HCT116 (cell line): ENCODE results near the gene ZNF317. TPM values are rescaled to one million over a fixed set of nuclear protein-coding genes. Genes with fewer than 3 reads are reported as not detected.

Source experiments
- ATAC-seq: fragments of 200-7000 bp; cut with Tn5 transposase; 2 replicates; pipeline ENCODE4 v1.9.1; 2020; ENCODE audit warnings: mild to moderate bottlenecking, moderate library complexity
- BruUV-seq: library from RNA; stranded (reverse); fragments of 400-500 nt; replicated peaks from 2 replicates; lab custom pipeline; 2021; lab: Mats Ljungman, UMichigan
- CTCF ChIA-PET: fragments of 300-600 bp; sonication (Branson Sonifier 250); formaldehyde crosslinking; loops from one replicate; lab custom pipeline; 2021; ENCODE audit warnings: antibody characterized with exemption; lab: Charles Lee
- POLR2A ChIA-PET: fragments of 300-600, 350-600 bp; sonication (Branson Sonifier 250); formaldehyde crosslinking; loops from one replicate; lab custom pipeline; 2021; ENCODE audit warnings: antibody characterized with exemption; lab: Charles Lee
- RAD21 ChIA-PET, 2 experiments: fragments of 300-600 bp; sonication (Branson Sonifier 250); formaldehyde crosslinking; loops; one replicate each; lab custom pipeline; 2023; ENCODE audit warnings: low total read pairs in 2 of 2; ENCODE audit not compliant: uncharacterized antibody in 2 of 2, unreplicated experiment in 2 of 2, low non-redundant PET in 1 of 2; lab: Charles Lee
- DNase-seq: peaks from one replicate; pipeline ENCODE4 v3.0.0-alpha.2; 2010; ENCODE audit warnings: low read depth, low spot score
- H2AFZ ChIP-seq: fragments of 200-600 bp; shearing (Covaris generic), sonication (generic); 2 replicates; pipeline ENCODE4 v1.6.1; 2017; ENCODE audit warnings: low read depth, mixed run types, mixed read lengths, antibody characterized with exemption, low read length; ENCODE audit not compliant: poor library complexity, severe bottlenecking
- H3K27ac ChIP-seq: 2 replicates; pipeline ENCODE4 v1.5.1; 2012; ENCODE audit warnings: low read depth, low read length
- H3K27me3 ChIP-seq: fragments of 200-600 bp; sonication (generic); 2 replicates; pipeline ENCODE4 v1.6.1; 2016; ENCODE audit warnings: mixed run types, low read length, mixed read lengths; ENCODE audit not compliant: insufficient read depth
- H3K36me3 ChIP-seq, 2 experiments: fragments of 200-500 bp in 1 of 2; fragments of 200-600 bp in 1 of 2; sonication (Bioruptor generic) in 1 of 2; sonication (generic) in 1 of 2; 2 replicates each; pipeline versions ENCODE4 v1.5.1 to v1.6.1; 2014 to 2016; ENCODE audit warnings: low read length in 2 of 2, inconsistent platforms in 1 of 2, mixed read lengths in 1 of 2, mixed run types in 1 of 2; ENCODE audit not compliant: insufficient read depth in 2 of 2, control insufficient read depth in 1 of 2
- H3K4me1 ChIP-seq, 2 experiments: fragments of 200-600 bp in 1 of 2; sonication (generic) in 1 of 2; 2 replicates each; pipeline versions ENCODE4 v1.5.1 to v1.6.1; 2012 to 2017; ENCODE audit warnings: low read length in 2 of 2, inconsistent platforms in 1 of 2, mild to moderate bottlenecking in 1 of 2, mixed read lengths in 1 of 2, mixed run types in 1 of 2, moderate library complexity in 1 of 2; ENCODE audit not compliant: insufficient read depth in 2 of 2, control insufficient read depth in 1 of 2
- H3K4me2 ChIP-seq: fragments of 200-600 bp; sonication (generic); 2 replicates; pipeline ENCODE4 v1.6.1; 2017; ENCODE audit warnings: mixed run types, low read length, mixed read lengths
- H3K4me3 ChIP-seq, 2 experiments: fragments of 200-600 bp in 1 of 2; sonication (generic) in 1 of 2; replicated peaks in 1 of 2; 2 replicates each; pipeline ENCODE4 v1.5.1; 2011 to 2016; ENCODE audit warnings: low read length in 2 of 2, control low read depth in 1 of 2, low read depth in 1 of 2, mild to moderate bottlenecking in 1 of 2, mixed read lengths in 1 of 2, mixed run types in 1 of 2
- H3K79me2 ChIP-seq: fragments of 200-600 bp; sonication (generic); 2 replicates; pipeline ENCODE4 v1.6.1; 2017; ENCODE audit warnings: mild to moderate bottlenecking, mixed run types, low read length, moderate library complexity, mixed read lengths; ENCODE audit not compliant: insufficient read depth
- H3K9ac ChIP-seq: fragments of 200-600 bp; sonication (generic); 2 replicates; pipeline ENCODE4 v1.6.1; 2016; ENCODE audit warnings: low read length, mixed read lengths
- H3K9me2 ChIP-seq: fragments of 200-600 bp; sonication (generic), shearing (Covaris generic); 2 replicates; pipeline ENCODE4 v1.6.1; 2017; ENCODE audit warnings: mixed run types, mild to moderate bottlenecking, moderate library complexity; ENCODE audit not compliant: insufficient read depth
- H3K9me3 ChIP-seq, 2 experiments: fragments of 200-500 bp in 1 of 2; fragments of 200-600 bp in 1 of 2; sonication (Bioruptor generic) in 1 of 2; sonication (generic) in 1 of 2; 2 replicates each; pipeline ENCODE4 v1.6.1; 2014 to 2017; ENCODE audit warnings: low read length in 2 of 2, mixed read lengths in 2 of 2, inconsistent platforms in 1 of 2, low read depth in 1 of 2, mild to moderate bottlenecking in 1 of 2, mixed run types in 1 of 2, moderate library complexity in 1 of 2; ENCODE audit not compliant: control insufficient read depth in 1 of 2, insufficient read depth in 1 of 2
- H4K20me1 ChIP-seq: fragments of 200-600 bp; sonication (generic), shearing (Covaris generic); 2 replicates; pipeline ENCODE4 v1.6.1; 2017; ENCODE audit warnings: mixed run types, mild to moderate bottlenecking, moderate library complexity; ENCODE audit not compliant: insufficient read depth
- CBX3 ChIP-seq: IDR thresholded peaks from 2 replicates; pipeline ENCODE4 v1.6.1; 2012; ENCODE audit warnings: low read depth
- CEBPB ChIP-seq: IDR thresholded peaks from 2 replicates; pipeline ENCODE4 v1.6.1; 2012; ENCODE audit warnings: low read depth
- ELF1 ChIP-seq: IDR thresholded peaks from 2 replicates; pipeline ENCODE4 v1.6.1; 2012; ENCODE audit warnings: low read depth, borderline replicate concordance
- EZH2 ChIP-seq: fragments of 200-600 bp; sonication (generic); IDR thresholded peaks from 2 replicates; pipeline ENCODE4 v1.6.1; 2017; ENCODE audit warnings: antibody characterized with exemption, mixed run types
- JUND ChIP-seq: IDR thresholded peaks from 2 replicates; pipeline ENCODE4 v1.6.1; 2012
- SP1 ChIP-seq: IDR thresholded peaks from 2 replicates; pipeline ENCODE4 v1.6.1; 2012; ENCODE audit warnings: low read depth
- SRF ChIP-seq: IDR thresholded peaks from 2 replicates; pipeline ENCODE4 v1.6.1; 2012; ENCODE audit warnings: low read depth
- YY1 ChIP-seq: IDR thresholded peaks from 2 replicates; pipeline ENCODE4 v1.6.1; 2011; ENCODE audit warnings: low read length, low read depth, moderate library complexity, mild to moderate bottlenecking; ENCODE audit not compliant: insufficient replicate concordance; ENCODE audit errors: extremely low read depth
- ZFX ChIP-seq: fragments of 450-650 bp; IDR thresholded peaks from 2 replicates; pipeline ENCODE4 v1.6.1; 2017
- intact Hi-C: fragments of 100-400 bp; cut with micrococcal nuclease; formaldehyde crosslinking; loops from 2 replicates; pipeline ENCODE4 v1.10.0; 2022
- total RNA-seq: library from RNA; stranded (reverse); gene quantifications from one replicate; pipeline ENCODE4 v1.2.1, GENCODE V29; 2021; ENCODE audit not compliant: unreplicated experiment
- TF ChIP-seq, protein P1 (sequence below), 3 experiments: fragments of 200-600 bp in 1 of 3; sonication (generic) in 1 of 3; IDR thresholded peaks in 2 of 3; conservative IDR thresholded peaks in 1 of 3; 2 replicates each; pipeline ENCODE4 v1.5.1; 2012 to 2017; ENCODE audit warnings: low read depth in 2 of 3, low read length in 2 of 3, antibody characterized with exemption in 1 of 3, borderline replicate concordance in 1 of 3, control low read depth in 1 of 3, mild to moderate bottlenecking in 1 of 3, mixed read lengths in 1 of 3, mixed run types in 1 of 3, moderate library complexity in 1 of 3; ENCODE audit not compliant: insufficient read depth in 1 of 3
- TF ChIP-seq, protein P2 (sequence below): IDR thresholded peaks from 2 replicates; pipeline ENCODE4 v1.6.1; 2012

Gene ZNF317
- total RNA-seq, 1 experiment from 2014 or later, result 39.8 TPM

DNA sequence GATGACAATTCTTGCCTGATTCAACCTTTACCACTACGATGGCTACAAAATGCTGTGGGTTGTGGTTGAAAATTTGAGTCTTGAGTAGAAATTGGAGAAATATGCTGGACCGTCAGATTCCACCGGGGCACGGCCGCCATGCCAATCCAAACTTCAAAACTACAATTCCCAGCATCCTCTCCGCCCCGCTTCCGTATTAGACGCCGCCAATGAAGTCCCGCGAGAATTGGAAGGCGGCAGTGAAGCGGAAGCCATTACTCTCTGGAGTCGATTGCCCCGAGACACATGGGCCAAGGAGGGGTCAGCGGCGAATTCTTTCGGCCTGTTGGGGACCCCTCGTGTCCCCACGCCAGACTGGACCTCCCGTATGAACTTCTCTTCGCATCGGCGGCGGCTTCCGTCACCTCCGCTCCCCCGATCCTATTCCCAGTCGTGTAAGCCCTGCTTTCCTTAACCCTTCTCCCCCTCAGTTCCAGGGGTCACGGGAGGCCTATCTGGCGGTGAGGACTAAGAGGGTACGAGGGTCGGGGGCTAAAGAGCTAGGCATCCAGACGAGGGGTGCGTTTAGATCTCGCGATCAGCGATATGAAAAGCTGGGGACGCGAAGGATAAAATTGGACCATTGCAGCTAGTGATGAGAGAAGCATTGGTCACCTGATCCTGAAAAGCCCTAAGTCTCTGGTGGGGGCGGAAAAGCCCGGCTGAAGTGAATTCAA, at the start of gene ZNF317 (continued):
- TF ChIP-seq, protein P1, sequence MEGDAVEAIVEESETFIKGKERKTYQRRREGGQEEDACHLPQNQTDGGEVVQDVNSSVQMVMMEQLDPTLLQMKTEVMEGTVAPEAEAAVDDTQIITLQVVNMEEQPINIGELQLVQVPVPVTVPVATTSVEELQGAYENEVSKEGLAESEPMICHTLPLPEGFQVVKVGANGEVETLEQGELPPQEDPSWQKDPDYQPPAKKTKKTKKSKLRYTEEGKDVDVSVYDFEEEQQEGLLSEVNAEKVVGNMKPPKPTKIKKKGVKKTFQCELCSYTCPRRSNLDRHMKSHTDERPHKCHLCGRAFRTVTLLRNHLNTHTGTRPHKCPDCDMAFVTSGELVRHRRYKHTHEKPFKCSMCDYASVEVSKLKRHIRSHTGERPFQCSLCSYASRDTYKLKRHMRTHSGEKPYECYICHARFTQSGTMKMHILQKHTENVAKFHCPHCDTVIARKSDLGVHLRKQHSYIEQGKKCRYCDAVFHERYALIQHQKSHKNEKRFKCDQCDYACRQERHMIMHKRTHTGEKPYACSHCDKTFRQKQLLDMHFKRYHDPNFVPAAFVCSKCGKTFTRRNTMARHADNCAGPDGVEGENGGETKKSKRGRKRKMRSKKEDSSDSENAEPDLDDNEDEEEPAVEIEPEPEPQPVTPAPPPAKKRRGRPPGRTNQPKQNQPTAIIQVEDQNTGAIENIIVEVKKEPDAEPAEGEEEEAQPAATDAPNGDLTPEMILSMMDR (IDR thresholded peaks at IDR 0.05 in 2 of 3, conservative IDR thresholded peaks at IDR 0.05 in 1 of 3; ENCODE audit: borderline replicate concordance in 1 of 3, insufficient read depth in 1 of 3, low read depth in 2 of 3, low read length in 2 of 3), result no peak
- TF ChIP-seq EZH2 (no peak), ELF1 (peak; percentile 100), SRF (no peak; the same call in 1 of the 2 replicates), JUND (no peak), CEBPB (no peak)

DNA sequence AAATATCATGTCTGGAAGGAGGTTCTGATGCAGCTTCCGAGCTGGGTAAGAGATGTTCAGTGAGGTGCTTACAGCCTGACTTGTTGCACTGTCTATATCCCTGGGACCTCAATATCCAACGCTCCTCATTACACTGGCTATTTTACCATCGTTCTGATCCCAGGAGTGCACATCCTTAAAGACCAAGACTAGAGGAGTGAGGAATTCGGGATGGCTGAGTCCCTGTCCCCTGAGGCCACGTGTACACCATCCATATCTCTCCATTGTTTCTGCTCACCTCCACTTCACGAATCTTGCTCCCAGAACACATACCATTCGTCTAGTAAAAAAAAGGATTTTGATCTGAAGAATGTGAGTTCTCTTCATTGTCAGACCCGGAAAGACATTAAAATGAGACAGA, 32.8 kb upstream of the ZNF317 start, which contains the start of gene OR7G2:
Gene OR7G2, minus strand, starts transcription at position 101 of the 400 bp plus-strand sequence. CDS start 4,232 bp downstream, outside the sequence.
- CTCF ChIA-PET, result no interaction called here
- H3K4me3 ChIP-seq, result no peak within 1 kb of the TSS

More for the DNA sequence above, 32.8 kb upstream of the ZNF317 start, which contains the start of gene OR7G2:
- Histone ChIP-seq H3K9me3 (no peaks in the 10 kb centered on the region), H3K9ac (no peak within 1 kb of the TSS)
- no peak for TF ChIP-seq CBX3
- no peak for TF ChIP-seq JUND
- no peak for TF ChIP-seq SP1
- TF ChIP-seq CEBPB, result no peak
- no peak for TF ChIP-seq YY1
- no peak for TF ChIP-seq ZFX
- TF ChIP-seq, protein P2, sequence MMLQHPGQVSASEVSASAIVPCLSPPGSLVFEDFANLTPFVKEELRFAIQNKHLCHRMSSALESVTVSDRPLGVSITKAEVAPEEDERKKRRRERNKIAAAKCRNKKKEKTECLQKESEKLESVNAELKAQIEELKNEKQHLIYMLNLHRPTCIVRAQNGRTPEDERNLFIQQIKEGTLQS, result no peak
- TF ChIP-seq, all 23 proteins: peak for 0
- Histone ChIP-seq H3K27me3 (no peaks in the 10 kb centered on the region), H3K4me1 (no peaks in the 10 kb centered on the region), H3K79me2 (no peaks in the 10 kb centered on the region), H2AFZ (no peak within 1 kb of the TSS), H4K20me1 (no peaks in the 10 kb centered on the region), H3K4me2 (no peak within 1 kb of the TSS), H3K9me2 (no peaks in the 10 kb centered on the region), H3K36me3 (no peaks in the 10 kb centered on the region), H3K27ac (no peak within 1 kb of the TSS)
- RAD21 ChIA-PET, result no interaction called here
- no TSS peak for BruUV-seq
- POLR2A ChIA-PET, result no interaction called here
- ATAC-seq, result no peak
- intact Hi-C loops, result no loop called here
- no peak for DNase-seq
